Activated CD8-positive, alpha-beta T cell treated with anti-CD3 and anti-CD28 coated beads for 36 hours (primary cell): ENCODE data around the gene EMX2. TPM values are rescaled to one million over a fixed set of nuclear protein-coding genes. Genes with fewer than 3 reads are reported as not detected.

Experiments
- ATAC-seq: fragments of 200-7000 bp; cut with Tn5 transposase; one replicate; pipeline ENCODE4 v1.10.0; 2021; ENCODE audit warnings: mild to moderate bottlenecking, moderate library complexity
- CTCF ChIA-PET: fragments of 350-600 bp; sonication (Branson Sonifier 250); formaldehyde crosslinking; loops from one replicate; lab custom pipeline; 2021; ENCODE audit warnings: antibody characterized with exemption; lab: Charles Lee
- POLR2A ChIA-PET: fragments of 350-600 bp; sonication (Branson Sonifier 250); formaldehyde crosslinking; loops from one replicate; lab custom pipeline; 2021; ENCODE audit warnings: antibody characterized with exemption; lab: Charles Lee
- DNase-seq: peaks from one replicate; pipeline ENCODE4 v3.0.0-alpha.2; 2020
- H3K27ac Mint-ChIP-seq: one replicate; pipeline ENCODE4 v1.8.0; 2021; ENCODE audit warnings: mild to moderate bottlenecking, mixed read lengths
- H3K27me3 Mint-ChIP-seq: one replicate; pipeline ENCODE4 v1.8.0; 2021; ENCODE audit warnings: mixed read lengths
- H3K36me3 Mint-ChIP-seq: one replicate; pipeline ENCODE4 v1.8.0; 2021; ENCODE audit warnings: low read depth, mixed read lengths
- H3K4me1 Mint-ChIP-seq: one replicate; pipeline ENCODE4 v1.8.0; 2021; ENCODE audit warnings: low read depth, mixed read lengths
- H3K4me3 Mint-ChIP-seq: one replicate; pipeline ENCODE4 v1.8.0; 2021; ENCODE audit warnings: mild to moderate bottlenecking, moderate library complexity, mixed read lengths
- H3K9me3 Mint-ChIP-seq: one replicate; pipeline ENCODE4 v1.8.0; 2021; ENCODE audit warnings: mixed read lengths
- intact Hi-C: fragments of 100-400 bp; cut with micrococcal nuclease; formaldehyde crosslinking; loops from one replicate; pipeline ENCODE4 v1.10.0; 2022
- total RNA-seq, 2 experiments: library from RNA; stranded (reverse); gene quantifications; one replicate each; pipeline ENCODE4 v1.2.3, GENCODE V29; 2021
- TF ChIP-seq, protein P1 (sequence below): fragments of 200-600 bp; IDR thresholded peaks from one replicate; pipeline ENCODE4 v1.8.0; 2022; ENCODE audit warnings: antibody characterized with exemption, mild to moderate bottlenecking

The EMX2 gene
- total RNA-seq, 2 experiments from 2014 or later: not detected

DNA sequence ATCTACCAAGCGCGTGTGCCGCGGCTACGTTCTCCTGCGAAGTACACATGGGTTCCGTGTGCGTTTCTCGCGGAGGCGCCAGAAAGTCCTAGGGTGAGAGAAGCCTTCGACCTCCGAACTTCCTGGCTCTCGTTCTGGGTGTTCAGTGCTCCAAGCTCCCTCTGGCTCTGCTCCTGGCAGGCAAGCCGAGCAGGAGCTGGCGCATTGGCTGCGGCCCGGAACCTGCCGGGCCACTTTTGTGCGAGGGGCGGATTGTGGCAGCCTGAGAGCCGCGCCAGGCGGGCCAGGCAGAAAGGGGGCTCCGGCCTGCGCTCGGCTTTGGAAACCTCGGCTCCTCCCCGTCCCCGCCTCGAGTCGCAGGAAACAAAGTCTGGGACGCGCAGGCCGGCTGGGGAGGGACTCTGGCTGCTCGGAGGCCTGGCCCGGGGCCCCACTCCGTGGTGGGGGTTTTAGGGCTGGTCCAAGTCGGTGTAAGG lies 9.6 kb downstream of the EMX2 start:
- Mint-ChIP-seq H3K9me3 (no peaks in the 10 kb centered on the region), H3K36me3 (peaks cover 1% of the 10 kb centered on the region), H3K27me3 (peaks cover 77% of the 10 kb centered on the region), H3K27ac (no peak overlapping the region), H3K4me3 (no peak overlapping the region), H3K4me1 (peaks cover 4% of the 10 kb centered on the region)
- DNase-seq (no peak), ATAC-seq (no peak)
- intact Hi-C loops: loop anchor here (2.0 kb wide), 1 partner anchor 15 kb away; no protein-coding TSS in a partner anchor
- CTCF ChIA-PET: no interaction called here
- POLR2A ChIA-PET: no interaction called here
- TF ChIP-seq, protein P1, sequence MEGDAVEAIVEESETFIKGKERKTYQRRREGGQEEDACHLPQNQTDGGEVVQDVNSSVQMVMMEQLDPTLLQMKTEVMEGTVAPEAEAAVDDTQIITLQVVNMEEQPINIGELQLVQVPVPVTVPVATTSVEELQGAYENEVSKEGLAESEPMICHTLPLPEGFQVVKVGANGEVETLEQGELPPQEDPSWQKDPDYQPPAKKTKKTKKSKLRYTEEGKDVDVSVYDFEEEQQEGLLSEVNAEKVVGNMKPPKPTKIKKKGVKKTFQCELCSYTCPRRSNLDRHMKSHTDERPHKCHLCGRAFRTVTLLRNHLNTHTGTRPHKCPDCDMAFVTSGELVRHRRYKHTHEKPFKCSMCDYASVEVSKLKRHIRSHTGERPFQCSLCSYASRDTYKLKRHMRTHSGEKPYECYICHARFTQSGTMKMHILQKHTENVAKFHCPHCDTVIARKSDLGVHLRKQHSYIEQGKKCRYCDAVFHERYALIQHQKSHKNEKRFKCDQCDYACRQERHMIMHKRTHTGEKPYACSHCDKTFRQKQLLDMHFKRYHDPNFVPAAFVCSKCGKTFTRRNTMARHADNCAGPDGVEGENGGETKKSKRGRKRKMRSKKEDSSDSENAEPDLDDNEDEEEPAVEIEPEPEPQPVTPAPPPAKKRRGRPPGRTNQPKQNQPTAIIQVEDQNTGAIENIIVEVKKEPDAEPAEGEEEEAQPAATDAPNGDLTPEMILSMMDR: no peak

DNA sequence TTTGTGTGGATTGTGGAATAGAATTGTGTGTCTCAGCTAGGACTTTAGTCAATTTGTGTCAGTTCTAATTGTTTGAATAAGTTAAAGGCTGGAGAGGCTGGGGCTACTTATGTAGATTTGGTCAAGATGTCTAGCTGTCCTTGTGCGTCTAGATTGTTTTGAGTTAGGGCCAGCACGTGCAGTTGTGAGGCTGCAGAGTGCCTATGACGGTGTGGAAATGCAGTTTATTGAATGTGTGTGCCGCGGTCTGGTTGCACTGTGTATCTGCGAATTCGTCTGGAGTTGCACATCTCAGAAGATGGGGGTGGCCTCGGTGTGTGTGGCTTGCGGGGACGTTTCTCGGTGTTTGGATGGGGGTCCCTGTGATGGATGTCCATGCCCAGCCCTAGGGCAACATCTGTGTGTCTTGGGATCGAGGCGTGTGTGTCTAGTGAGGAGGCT lies 10.2 kb downstream of the EMX2 start:
- ChIA-PET CTCF (no interaction called here), POLR2A (no interaction called here)
- Mint-ChIP-seq H3K36me3 (peaks cover 1% of the 10 kb centered on the region), H3K9me3 (no peaks in the 10 kb centered on the region), H3K27me3 (peaks cover 72% of the 10 kb centered on the region), H3K27ac (no peak overlapping the region), H3K4me1 (peaks cover 4% of the 10 kb centered on the region), H3K4me3 (no peak overlapping the region)
- no peak for ATAC-seq
- TF ChIP-seq, protein P1: no peak
- no peak for DNase-seq
- intact Hi-C loops: loop anchor here (2.0 kb wide), 1 partner anchor 16 kb away; no protein-coding TSS in a partner anchor

DNA sequence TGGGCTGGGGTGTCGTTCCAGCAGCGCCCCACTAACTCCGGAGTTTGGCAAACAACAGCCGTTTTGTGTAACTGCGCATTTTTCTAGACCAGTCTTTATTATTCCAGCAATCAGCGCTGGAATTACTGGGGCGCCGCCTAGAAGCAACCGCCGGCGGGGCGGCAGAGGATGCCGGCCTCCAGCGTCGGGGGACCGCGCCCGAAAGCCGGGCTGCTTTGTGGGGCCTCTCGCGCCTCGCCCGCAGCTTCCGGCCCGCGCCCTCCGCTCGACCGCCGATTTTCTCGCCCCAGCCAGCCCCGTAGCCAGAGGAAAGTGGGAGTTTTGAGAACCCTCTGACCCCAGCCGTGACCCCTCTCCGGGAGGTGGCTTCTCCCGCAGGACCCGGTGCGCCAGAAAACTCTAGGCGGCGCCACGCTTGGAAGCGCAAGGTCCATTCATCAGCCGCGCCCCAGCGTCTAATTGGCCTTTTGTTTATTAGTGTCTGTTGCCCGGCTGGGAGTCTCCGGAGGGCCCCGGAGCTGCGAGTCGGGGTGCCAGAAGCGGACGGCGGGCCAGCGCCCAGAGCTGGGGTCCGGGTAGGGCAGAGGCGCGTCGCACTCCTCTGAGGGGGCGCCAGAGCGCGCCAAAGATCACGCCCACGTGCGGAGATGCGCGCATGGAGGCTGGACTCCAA lies 10.7 kb downstream of the EMX2 start:
- intact Hi-C loops: loop anchor here (2.0 kb wide), 1 partner anchor 16 kb away; no protein-coding TSS in a partner anchor
- Mint-ChIP-seq H3K27ac (no peak overlapping the region), H3K4me1 (peaks cover 2% of the 10 kb centered on the region), H3K36me3 (peaks cover 1% of the 10 kb centered on the region), H3K27me3 (peaks cover 67% of the 10 kb centered on the region), H3K4me3 (no peak overlapping the region), H3K9me3 (no peaks in the 10 kb centered on the region)
- POLR2A ChIA-PET: no interaction called here
- CTCF ChIA-PET: no interaction called here
- ATAC-seq (no peak), DNase-seq (no peak)
- TF ChIP-seq, protein P1: no peak

DNA sequence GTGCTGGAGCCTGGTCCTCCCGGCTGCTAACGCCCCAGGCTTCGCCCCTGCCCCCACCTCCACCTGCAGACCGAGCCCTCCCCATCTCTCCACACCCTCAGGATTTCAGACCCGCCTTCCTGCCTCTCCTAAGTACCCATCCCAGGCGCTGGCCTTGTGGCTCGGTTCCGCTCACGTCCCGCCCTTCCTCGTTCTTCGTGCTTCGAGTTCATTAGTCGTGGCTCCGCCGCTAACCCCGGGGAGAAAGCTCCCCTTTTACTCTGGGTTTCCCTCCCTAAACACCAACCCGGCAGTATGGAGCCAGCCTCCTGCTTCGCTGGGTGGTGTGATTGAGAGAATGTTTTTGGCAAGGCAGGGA lies 11.2 kb downstream of the EMX2 start:
- Mint-ChIP-seq H3K27me3 (peaks cover 65% of the 10 kb centered on the region), H3K36me3 (peaks cover 1% of the 10 kb centered on the region), H3K9me3 (no peaks in the 10 kb centered on the region), H3K4me1 (peaks cover 2% of the 10 kb centered on the region), H3K4me3 (no peak overlapping the region), H3K27ac (no peak overlapping the region)
- no peak for DNase-seq
- ATAC-seq: no peak
- intact Hi-C loops: loop anchor here (2.0 kb wide), 1 partner anchor 17 kb away; no protein-coding TSS in a partner anchor
- ChIA-PET CTCF (no interaction called here), POLR2A (no interaction called here)
- TF ChIP-seq, protein P1: no peak

GRCh38 chr10:117554241-117554814 lies 11.8 kb downstream of the EMX2 start:
- ChIA-PET POLR2A (no interaction called here), CTCF (no interaction called here)
- ATAC-seq: no peak
- Mint-ChIP-seq H3K4me1 (peaks cover 2% of the 10 kb centered on the region), H3K9me3 (no peaks in the 10 kb centered on the region), H3K27ac (no peak overlapping the region), H3K27me3 (peaks cover 61% of the 10 kb centered on the region), H3K36me3 (peaks cover 1% of the 10 kb centered on the region), H3K4me3 (no peak overlapping the region)
- no peak for DNase-seq
- TF ChIP-seq, protein P1: no peak
- intact Hi-C loops: no loop called here
